GM19438 (cell line): Measurements from ENCODE around the gene FDXACB1.
A peak's percentile ranks its signal among the peaks of the same experiment; 100 is the strongest.

Experiments used
- ATAC-seq: cut with Tn5 transposase; IDR thresholded peaks from one replicate; pipeline ENCODE4 v1.9.1; 2021; ENCODE audit warnings: low read depth; ENCODE audit not compliant: unreplicated experiment

The FDXACB1 gene, protein sequence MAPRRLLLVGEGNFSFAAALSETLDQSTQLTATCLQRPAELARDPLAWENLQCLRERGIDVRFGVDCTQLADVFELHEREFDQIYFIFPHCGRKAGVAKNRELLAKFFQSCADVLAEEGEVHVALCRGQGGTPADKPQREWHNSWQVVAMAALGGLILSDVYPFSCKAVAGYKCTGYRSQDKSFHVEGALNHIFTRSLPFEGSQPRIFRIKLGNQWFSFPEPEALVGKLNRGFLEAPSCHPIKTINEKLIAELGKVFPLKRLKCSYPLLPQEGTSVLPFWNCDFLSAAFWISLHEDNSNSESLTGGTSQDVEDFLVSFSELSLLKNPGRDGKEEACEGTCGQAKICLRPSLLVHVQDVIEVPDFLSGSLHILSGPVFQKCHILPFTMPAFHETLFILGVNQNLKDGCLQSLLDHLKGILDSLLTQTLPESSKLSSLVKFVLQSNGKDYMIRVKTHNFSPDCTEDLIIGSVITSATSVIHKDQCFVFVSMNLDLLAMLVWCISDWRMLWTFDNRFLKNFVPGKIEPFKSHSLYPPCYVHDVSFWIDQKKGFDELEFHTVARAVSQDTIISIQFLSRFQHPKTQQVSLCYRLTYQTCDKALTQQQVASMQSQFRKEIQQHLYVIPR

DNA sequence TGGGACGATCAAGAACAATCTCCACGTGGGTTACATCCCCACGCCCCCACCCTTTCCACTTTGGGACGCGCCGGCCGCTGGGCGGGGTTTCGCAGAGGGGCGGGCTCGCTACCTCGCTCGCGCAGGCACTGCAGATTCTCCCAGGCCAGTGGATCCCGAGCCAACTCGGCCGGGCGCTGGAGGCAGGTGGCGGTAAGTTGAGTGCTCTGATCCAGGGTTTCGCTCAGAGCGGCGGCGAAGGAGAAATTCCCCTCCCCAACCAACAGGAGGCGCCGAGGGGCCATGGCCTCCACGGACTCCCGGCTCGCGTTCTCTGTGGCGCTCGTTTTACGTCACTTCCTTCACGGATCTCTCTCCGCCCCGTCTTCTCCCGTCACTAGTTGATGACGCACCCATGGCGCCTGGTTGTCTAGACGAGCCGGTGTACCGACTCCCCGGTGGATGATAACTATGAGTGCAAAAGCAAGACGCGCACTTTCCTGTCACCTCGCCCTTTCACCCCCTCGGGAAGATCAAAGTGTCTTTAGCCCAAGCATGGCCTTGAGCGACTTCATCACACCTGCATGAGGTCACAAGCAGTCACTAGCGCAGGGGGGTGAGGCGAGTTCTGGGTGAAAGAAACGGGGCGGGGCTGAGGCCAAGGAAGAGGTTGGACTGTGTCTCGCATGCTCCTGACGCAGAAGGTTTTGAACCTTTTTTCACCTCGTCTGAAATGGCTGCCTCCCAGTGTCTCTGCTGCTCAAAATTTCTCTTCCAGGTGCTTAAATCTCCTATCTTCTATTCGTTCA lies at the start of gene FDXACB1, which contains the start of gene CFAP68:
TSS of gene FDXACB1 (minus strand) at position 317 of the 788 bp plus-strand sequence. CDS start at position 284, 33 bp downstream.
TSS of gene CFAP68 (plus strand) at position 693 of the 788 bp plus-strand sequence. CDS start at position 713, 20 bp downstream.
- ATAC-seq, result peak; percentile 93

DNA sequence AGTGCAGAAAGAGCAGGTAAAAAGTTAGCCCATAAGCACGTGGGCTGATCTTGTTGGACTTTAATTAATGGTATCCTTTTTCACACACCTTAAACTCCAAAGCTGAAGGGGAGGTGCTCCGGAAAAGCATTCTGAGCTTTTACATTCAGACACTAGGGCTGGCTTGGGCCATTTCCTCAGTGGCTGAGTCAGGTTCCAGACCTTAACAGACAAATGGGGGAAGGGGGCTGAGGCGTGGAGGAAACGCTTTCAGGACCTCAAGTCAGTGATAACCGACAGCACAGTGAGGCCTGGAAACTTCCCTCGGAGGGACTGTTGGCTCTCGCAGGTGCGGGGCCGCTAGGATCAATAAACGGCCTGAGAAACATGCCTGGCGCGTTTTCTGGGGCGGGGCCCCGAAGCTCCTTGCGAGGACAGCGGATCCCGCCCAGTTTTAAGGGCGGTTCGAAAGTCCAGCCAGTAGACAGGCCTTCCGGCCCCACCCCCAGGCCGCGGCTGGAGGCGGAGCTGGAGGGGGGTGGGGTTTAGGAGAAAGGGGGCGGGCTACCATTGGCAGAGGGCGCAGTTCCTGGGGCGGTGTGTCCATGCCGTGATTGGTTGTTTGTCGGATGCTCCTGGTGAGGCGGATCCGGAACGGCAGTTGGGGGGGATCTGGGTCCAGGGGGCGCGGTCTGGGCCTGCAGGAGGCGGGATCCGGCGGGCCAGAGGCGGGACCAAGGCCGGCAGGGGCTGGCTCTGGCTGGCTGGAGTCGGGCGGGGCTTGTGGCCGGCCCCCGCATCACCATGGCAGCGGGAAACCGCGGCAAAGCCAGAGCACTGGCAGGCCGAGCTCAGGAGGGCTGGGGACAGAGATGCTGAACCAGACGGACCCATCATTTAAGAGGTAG lies 47.8 kb upstream of the FDXACB1 start:
- ATAC-seq, result peak; percentile 90

DNA sequence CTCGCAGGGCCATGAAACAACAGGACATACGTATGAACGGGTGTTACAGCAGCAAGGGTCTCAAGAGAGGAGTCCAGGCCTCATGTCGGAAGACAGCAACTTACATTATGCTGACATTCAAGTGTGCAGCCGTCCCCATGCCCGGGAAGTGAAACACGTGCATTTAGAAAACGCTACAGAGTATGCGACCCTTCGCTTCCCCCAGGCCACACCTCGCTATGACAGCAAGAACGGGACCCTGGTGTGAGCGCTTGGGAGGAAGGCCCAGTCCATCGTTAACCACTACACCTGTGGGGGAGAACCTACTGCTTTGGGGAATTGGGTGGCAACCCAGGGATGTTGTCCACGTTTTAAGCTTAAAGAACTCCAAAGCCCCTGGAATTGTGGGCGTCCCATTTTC lies 47.0 kb upstream of the FDXACB1 start:
- ATAC-seq, result no peak

DNA sequence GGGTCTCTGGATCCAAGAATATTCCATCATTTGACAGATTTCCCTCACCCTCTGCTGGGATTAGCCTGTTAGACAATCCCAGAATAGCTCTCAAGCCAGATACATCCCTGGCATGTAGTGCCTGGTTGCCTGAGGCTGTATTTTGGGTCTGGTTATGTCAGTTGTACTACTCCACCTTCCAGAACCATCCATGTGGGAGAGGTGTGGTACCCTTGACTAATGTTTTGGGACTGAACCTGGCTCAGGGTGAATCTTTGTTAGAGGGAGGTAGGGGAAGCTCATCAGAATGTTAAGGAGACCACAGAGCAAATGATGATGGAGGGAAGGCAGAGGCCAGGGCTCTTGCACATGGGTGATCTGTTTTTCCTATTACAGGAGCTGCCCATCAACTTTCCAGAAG lies 45.0 kb upstream of the FDXACB1 start:
- ATAC-seq, result no peak

DNA sequence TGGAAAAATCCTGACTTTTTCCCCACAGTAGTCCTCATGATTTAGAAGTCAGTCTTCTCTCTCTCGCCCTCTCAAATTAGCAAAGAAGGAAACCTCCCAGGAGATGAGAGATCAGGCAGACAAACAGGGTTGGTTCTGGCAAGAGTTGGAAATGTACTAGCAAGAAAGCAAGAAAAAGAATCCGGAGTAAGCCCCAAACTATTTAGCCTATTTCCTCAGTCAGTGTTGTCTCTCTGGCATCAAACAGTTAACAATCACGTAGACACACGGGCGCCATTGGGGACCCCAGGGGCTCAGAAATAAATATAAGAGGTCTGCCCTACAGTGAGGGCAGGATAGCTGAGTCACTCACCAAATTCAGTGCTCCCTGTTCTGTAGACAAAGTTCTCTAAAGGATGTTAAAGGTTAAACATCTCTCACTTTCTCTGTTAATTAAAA lies 44.4 kb upstream of the FDXACB1 start:
- no peak for ATAC-seq

DNA sequence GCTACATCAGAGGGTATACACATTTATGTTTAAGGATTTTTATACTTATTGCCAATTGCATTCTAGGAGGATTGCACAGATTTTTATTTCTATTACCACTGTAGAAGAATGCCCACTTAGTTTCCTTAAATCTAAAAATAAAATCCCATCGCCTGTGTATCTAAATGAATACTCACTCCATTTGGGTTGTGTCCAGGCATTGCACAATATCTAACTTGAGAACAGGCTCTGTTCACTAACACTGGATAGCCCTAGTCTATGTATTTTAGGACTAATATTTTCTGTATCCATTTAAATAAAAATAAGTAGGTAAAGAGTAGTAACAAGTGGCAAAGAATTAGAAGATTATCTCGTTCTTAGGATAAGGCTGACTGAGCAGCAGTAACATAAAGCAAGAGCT lies 43.8 kb upstream of the FDXACB1 start:
- ATAC-seq, result no peak

DNA sequence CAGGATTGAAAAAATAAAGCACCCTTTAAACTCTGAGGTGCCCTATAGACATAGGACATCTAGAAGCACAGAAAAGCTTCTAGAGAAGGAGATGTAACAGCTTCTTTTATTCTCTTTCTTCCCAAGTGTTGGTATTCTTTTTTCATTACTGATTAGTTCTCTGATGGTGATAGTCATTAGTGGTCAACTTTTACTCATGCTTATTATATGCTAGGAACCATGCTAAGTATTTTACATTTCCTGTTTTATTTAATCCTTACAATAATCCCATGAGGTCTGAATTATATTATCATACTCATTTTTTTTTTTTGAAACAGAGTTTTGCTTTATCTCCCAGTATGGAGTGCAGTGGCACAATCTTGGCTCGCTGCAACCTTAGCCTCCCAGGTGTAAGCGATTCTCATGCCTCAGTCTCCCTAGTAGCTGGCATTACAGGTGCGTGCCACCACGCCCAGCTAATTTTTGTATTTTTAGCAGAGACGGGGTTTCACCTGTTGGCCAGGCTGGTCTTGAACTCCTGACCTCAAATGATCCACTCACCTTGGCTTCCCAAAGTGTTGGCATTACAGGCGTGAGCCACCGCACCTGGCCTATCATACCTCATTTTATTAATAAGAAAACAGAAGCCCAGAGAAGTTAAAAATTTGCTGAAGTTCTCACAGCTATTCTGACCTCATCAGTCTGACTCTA lies 42.7 kb upstream of the FDXACB1 start:
- ATAC-seq, result no peak

DNA sequence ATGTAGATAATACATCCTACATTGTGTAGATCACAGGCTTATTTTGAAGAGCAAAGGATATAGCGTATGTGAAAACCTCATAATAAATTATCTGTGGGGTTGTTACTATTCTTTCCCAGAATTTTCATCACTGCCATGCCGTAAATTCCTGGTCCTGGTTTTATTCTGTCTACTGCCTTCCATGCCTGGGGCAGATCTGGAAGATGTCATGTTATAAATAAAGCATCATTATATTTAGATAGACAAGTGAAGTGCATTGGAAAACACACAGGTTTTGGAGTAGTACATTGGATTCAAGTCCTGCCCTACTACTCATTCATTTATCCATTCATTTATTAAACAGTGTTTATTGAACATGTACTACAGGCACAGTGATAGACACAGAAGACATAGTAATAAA lies 41.9 kb upstream of the FDXACB1 start:
- ATAC-seq, result no peak

DNA sequence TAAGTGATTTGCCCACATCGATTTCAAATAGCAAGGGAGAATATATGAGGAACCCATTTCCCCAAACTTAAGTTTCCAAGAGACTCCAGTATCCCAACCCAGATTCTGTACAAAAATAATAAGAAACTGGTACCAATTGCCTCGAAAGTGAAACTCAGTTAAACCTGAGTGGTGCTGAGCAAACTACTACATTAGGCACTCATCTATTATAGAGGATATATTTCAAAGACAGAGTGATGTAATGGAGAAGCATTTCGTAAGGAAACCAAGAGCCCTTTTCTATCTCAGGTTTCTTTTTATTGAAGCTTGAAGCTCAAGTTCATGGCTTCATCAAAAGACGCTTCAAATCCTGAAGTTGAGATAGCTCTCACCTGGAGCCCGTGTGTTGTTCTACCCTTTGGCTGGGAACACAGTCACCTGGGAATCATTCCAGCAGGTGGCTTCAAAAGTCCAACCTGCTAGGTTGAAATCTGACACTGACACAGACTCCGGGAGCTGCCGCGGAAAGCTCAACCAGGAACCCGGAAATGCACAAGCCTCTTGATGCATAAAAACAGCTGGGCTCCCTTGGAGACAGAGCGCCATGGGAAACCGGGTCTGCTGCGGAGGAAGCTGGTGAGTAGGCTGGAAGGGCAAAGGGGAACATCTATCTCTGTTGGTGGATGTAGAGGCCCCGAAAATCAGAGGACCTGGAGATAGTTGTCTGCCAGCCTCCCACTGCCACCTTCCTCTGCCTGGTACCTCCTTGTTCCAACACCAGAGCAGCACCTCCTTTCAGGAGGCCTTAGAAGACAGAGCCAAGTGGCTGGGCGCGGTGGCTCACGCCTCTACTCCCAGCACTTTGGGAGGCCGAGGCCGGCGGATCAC lies 39.7 kb upstream of the FDXACB1 start, which contains the start of gene C11orf52:
TSS of gene C11orf52 (plus strand) at position 524 of the 867 bp plus-strand sequence. CDS start at position 584, 60 bp downstream.
- no peak for ATAC-seq

DNA sequence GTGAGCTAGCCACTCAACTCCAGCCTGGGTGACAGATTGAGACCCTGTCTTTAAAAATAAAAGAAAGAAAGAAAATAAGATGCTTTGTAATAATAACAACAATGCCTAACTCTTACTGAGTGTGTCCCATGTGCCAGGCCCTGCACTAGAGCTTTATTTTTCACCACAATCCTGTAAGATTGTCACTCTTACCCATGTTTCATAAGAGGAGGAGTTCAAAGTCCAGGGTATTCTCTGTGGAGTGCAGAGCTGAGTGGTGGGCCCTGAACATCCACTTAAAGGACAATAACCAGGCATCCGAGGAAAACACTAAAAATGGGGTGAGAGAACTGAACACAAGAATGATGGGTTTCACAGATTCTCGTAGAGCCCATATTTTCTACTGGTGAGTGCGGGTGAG lies 38.8 kb upstream of the FDXACB1 start:
- no peak for ATAC-seq

DNA sequence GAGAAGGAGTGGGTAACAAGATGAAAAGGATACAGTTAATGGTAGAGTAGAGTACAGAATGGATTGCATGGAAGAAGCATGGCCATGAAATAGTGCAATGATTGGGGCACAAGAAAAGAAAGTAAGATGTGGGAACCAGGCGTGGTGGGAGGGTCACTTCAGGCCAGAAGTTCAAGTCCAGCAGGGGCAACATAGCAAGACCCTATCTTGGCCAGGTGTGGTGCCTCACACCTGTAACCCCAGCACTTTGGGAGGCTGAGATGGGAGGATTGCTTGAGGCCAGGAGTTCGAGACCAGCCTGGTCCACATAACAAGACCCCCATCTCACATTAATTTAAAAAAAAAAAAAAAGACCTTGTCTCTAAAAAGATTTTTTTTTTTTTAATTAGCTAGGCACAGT lies 38.3 kb upstream of the FDXACB1 start:
- no peak for ATAC-seq

DNA sequence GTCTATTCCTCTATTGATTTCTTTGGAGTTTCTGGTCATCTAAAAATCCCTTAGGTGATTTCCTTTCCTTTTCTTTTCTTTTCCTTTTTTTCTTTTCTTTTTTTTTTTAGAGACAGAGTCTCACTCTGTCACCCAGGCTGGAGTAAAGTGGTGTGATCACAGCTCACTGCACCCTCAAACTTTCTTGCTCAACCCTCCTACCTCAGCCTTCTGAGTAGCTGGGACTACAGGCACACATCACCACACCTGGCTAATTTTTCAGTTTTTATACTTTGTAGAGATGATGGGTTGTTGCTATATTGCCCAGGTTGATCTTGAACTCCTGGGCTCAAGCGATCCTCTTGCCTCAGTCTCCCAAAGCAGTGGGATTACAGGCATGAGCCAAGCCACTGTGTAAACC lies 37.8 kb upstream of the FDXACB1 start:
- ATAC-seq, result no peak

DNA sequence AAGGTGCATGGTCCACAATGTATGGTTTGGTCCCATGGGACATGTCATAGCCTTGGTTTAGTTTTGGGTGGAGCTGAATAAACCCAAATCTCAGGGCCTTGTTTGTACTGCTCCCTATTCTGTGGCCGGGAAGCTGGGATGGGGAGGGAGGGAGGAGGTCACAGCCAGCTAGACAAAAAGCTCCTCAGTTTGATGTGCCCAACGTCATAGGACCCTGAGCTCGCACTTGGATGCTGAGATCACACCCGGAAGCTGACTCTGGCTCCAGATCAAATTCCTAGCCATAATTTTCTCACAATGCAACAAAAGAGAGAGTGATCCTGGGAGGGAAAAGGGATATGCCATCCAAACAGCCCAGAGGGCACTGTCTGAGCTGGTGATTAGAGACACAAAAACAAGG lies 35.0 kb upstream of the FDXACB1 start:
- no peak for ATAC-seq

DNA sequence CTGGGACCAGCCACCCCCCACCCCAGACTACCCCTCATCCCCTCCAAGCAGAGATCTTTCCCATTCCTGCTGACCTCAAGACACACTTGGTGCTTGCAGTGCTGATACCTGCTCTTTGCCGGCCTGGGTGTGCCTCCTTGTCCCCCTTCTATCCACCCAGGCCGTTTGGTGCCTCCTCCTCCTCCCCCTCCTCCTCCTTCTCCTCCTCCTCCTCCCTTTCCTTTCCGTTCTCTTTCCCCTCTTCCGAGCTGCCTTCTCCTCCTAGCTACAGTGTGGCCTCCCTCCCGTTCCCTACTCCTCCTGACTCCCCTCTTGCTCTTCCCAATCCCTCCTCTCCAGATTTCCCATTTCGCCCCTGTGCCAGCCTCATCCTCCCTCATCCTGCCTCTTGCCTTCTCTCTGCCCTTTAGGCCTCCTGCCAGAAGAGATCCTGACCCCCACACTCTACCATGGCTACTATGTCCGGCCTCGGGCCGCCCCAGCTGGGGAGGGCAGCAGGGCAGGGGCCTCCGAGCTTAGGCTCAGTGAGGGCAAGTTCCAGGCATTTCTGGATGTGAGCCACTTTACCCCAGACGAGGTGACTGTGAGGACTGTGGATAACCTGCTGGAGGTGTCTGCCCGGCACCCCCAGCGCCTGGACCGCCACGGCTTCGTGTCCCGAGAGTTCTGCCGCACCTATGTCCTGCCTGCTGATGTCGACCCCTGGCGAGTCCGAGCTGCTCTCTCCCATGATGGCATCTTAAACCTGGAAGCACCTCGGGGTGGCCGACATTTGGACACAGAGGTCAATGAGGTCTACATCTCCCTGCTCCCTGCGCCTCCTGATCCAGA lies 34.3 kb upstream of the FDXACB1 start:
- ATAC-seq, result no peak

DNA sequence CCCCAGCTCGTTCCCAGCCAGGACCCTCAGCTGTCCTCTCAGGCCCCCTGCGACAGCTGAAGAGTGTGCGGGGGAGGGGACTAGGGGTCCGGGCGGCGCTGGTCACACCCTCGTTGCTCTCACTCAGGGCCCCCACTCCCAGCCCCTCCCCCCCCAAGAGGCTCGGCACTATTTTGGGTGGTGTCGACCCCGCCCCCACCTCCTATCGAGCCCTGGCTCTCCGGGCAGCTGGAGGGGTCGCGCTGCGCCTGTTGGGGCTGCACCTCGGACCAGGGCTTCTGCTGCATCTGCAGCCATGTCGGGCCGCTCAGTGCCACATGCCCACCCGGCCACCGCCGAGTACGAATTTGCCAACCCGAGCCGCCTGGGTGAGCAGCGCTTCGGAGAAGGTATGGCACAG lies 33.6 kb upstream of the FDXACB1 start, which contains the start of gene HSPB2:
TSS of gene HSPB2 (plus strand) at position 200 of the 400 bp plus-strand sequence. CDS start at position 296, 96 bp downstream.
- no peak for ATAC-seq

DNA sequence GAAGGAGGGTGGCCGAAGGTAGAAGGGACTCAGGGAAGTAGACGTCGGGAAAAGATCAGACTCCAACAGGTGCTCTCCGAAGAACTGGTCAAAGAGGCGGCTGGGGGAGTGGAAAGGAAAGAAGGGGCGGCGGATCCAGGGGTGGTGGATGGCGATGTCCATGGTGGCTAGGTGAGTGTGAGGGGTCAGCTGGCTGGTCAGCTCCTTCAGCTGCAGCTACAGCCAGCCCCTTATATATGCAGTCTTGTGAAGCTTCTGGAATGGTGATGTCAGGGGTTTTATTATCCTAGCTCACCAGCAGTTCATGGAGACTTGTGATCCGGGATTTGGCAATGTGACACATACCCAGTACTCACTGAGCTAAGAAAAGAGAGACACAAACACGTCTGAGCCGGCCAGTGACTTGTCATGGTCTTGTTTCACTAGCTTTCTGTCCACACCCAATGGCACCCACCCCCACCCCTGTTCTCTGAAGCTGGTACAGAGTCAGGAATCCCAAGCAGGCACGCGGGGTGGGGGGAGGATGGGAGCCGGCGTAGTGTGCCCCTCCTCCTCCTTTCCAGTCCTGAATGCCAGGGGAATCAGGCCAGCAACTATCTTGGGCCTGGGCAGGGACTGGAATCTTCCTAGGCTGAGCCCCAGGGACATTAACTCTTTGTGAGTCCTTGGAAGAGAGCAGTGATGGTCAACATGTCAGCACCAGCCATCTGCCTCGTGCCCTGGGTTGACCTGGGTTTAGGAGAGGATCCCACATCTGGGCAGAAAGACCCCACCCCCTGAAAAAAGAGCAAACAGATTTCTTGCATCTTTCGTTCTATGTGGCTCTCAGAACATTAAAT lies 32.8 kb upstream of the FDXACB1 start, which contains the start of gene CRYAB:
TSS of gene CRYAB (minus strand) at position 208 of the 839 bp plus-strand sequence. CDS start at position 162, 46 bp downstream.
- no peak for ATAC-seq
